Activated CD4-positive, CD25-positive, alpha-beta regulatory T cell (primary cell): ENCODE results near the gene NLK.
"Not testable (repeated sequence)": the region's sequence is repeated elsewhere in the genome, so short reads cannot be mapped to it uniquely, and the experiment has no call there.

Source experiments
- DNase-seq, 4 experiments: peaks; one replicate each; lab custom pipeline; 2025; lab: John Stamatoyannopoulos, UW

NLK gene

GRCh38 chr17:28159004-28159403, 116.5 kb downstream of the NLK start:
- no peak for DNase-seq

GRCh38 chr17:28159924-28160323, 117.4 kb downstream of the NLK start:
- DNase-seq, result no peak

- DNase-seq, result no peak
Measured at GRCh38 chr17:28160610-28161009, 118.1 kb downstream of the NLK start.

GRCh38 chr17:28161311-28161710, 118.8 kb downstream of the NLK start:
- DNase-seq, result no peak

GRCh38 chr17:28166478-28166877, 124.0 kb downstream of the NLK start:
- no peak for DNase-seq

GRCh38 chr17:28169621-28170349, 127.3 kb downstream of the NLK start:
- no peak for DNase-seq

GRCh38 chr17:28170771-28171170, 128.3 kb downstream of the NLK start:
- no peak for DNase-seq

- DNase-seq, result no peak
Measured at GRCh38 chr17:28173031-28173561, 130.6 kb downstream of the NLK start.

GRCh38 chr17:28173801-28174200, 131.3 kb downstream of the NLK start:
- DNase-seq, result no peak

GRCh38 chr17:28174352-28175046, 132.0 kb downstream of the NLK start:
- no peak for DNase-seq

GRCh38 chr17:28177351-28177750, 134.9 kb downstream of the NLK start:
- DNase-seq, result no peak

GRCh38 chr17:28178800-28179199, 136.3 kb downstream of the NLK start:
- no peak for DNase-seq

- no peak for DNase-seq
Measured at GRCh38 chr17:28180449-28180848, 138.0 kb downstream of the NLK start.

- no peak for DNase-seq
Measured at GRCh38 chr17:28181568-28181967, 139.1 kb downstream of the NLK start.

GRCh38 chr17:28182559-28182958, 140.1 kb downstream of the NLK start:
- DNase-seq, result no peak

- no peak for DNase-seq
Measured at GRCh38 chr17:28185658-28186057, 143.2 kb downstream of the NLK start.

GRCh38 chr17:28186472-28186871, 144.0 kb downstream of the NLK start:
- DNase-seq, result not testable (repeated sequence)

- DNase-seq, result no peak
Measured at GRCh38 chr17:28187931-28188330, 145.5 kb downstream of the NLK start.

- DNase-seq, result no peak
Measured at GRCh38 chr17:28188841-28189263, 146.4 kb downstream of the NLK start.

GRCh38 chr17:28189667-28190066, 147.2 kb downstream of the NLK start:
- DNase-seq, result no peak

GRCh38 chr17:28191018-28191417, 148.5 kb downstream of the NLK start:
- no peak for DNase-seq

- DNase-seq, result no peak
Measured at GRCh38 chr17:28193241-28193640, 150.8 kb downstream of the NLK start.

GRCh38 chr17:28194382-28194781, 151.9 kb downstream of the NLK start:
- DNase-seq, result no peak
